Calu3 (cell line): ENCODE data around the gene MINDY4. TPM values are rescaled to one million over a fixed set of nuclear protein-coding genes. Genes with fewer than 3 reads are reported as not detected.

ENCODE experiments used
- BruUV-seq: library from RNA; stranded (reverse); fragments of 400-500 nt; replicated peaks from 2 replicates; lab custom pipeline; 2021; lab: Mats Ljungman, UMichigan
- CTCF ChIA-PET: fragments of 300-600 bp; sonication (Branson Sonifier 250); formaldehyde crosslinking; loops from one replicate; lab custom pipeline; 2022; ENCODE audit warnings: antibody characterized with exemption; lab: Charles Lee
- DNase-seq: peaks from one replicate; pipeline ENCODE4 v3.0.0; 2022
- H3K27ac Mint-ChIP-seq: one replicate; pipeline ENCODE4 v1.8.0; 2022; ENCODE audit warnings: mixed read lengths; ENCODE audit not compliant: unreplicated experiment
- H3K27me3 Mint-ChIP-seq: one replicate; pipeline ENCODE4 v1.8.0; 2022; ENCODE audit warnings: mixed read lengths; ENCODE audit not compliant: unreplicated experiment
- H3K36me3 Mint-ChIP-seq: one replicate; pipeline ENCODE4 v1.8.0; 2022; ENCODE audit warnings: mild to moderate bottlenecking, moderate library complexity, mixed read lengths; ENCODE audit not compliant: insufficient read depth, unreplicated experiment
- H3K4me1 Mint-ChIP-seq: one replicate; pipeline ENCODE4 v1.8.0; 2022; ENCODE audit warnings: mild to moderate bottlenecking, low read depth, mixed read lengths; ENCODE audit not compliant: unreplicated experiment
- H3K4me3 Mint-ChIP-seq: one replicate; pipeline ENCODE4 v1.8.0; 2022; ENCODE audit warnings: mild to moderate bottlenecking, low read depth, moderate library complexity, mixed read lengths; ENCODE audit not compliant: unreplicated experiment
- H3K9me3 Mint-ChIP-seq: one replicate; pipeline ENCODE4 v1.8.0; 2022; ENCODE audit warnings: low read depth, mixed read lengths; ENCODE audit not compliant: unreplicated experiment
- CTCF ChIP-seq: fragments of 200-600 bp; IDR thresholded peaks from one replicate; pipeline ENCODE4 v1.8.0; 2022; ENCODE audit warnings: antibody characterized with exemption; ENCODE audit not compliant: unreplicated experiment
- intact Hi-C: fragments of 100-400 bp; cut with micrococcal nuclease; formaldehyde crosslinking; loops from one replicate; pipeline ENCODE4 v1.10.0; 2022; ENCODE audit not compliant: unreplicated experiment
- total RNA-seq: library from RNA; stranded (reverse); gene quantifications from 2 replicates; pipeline ENCODE4 v1.2.3, GENCODE V29; 2022

Gene MINDY4
- total RNA-seq, 1 experiment from 2014 or later = 12.4 TPM

GRCh38 chr7:30894866-30895605, 123.8 kb downstream of the MINDY4 start:
- H3K36me3 Mint-ChIP-seq = peaks cover 19% of the 10 kb centered on the region
- CTCF ChIA-PET = interaction anchor here (1.0 to 1.6 kb wide), 2 partner anchors 24 to 71 kb away, joined by 3 to 4 read pairs; no protein-coding TSS in a partner anchor
- H3K27ac Mint-ChIP-seq = no peak overlapping the region
- TF ChIP-seq CTCF = no peak
- peaks cover 44% of the 10 kb centered on the region for H3K4me1 Mint-ChIP-seq
- H3K4me3 Mint-ChIP-seq = no peak overlapping the region
- no TSS peak for BruUV-seq
- no peaks in the 10 kb centered on the region for H3K9me3 Mint-ChIP-seq
- H3K27me3 Mint-ChIP-seq = no peaks in the 10 kb centered on the region
- DNase-seq = no peak
- intact Hi-C loops = no loop called here

- H3K27me3 Mint-ChIP-seq = no peaks in the 10 kb centered on the region
- no peak for TF ChIP-seq CTCF
- peak overlapping the region; percentile 62 for H3K27ac Mint-ChIP-seq
These were observed 124.8 kb downstream of the MINDY4 start for GRCh38 chr7:30896036-30896435.

GRCh38 chr7:30896783-30897637, 125.8 kb downstream of the MINDY4 start:
- CTCF ChIA-PET = interaction anchor here (0.7 to 1.8 kb wide), 13 partner anchors 8 to 141 kb away, joined by 3 to 10 read pairs (median 4); partner anchors contain the start of gene AQP1
- H3K27ac Mint-ChIP-seq = peak overlapping the region; percentile 62

More at GRCh38 chr7:30896036-30896435, 124.8 kb downstream of the MINDY4 start:
- H3K9me3 Mint-ChIP-seq = no peaks in the 10 kb centered on the region
- H3K4me1 Mint-ChIP-seq = peaks cover 44% of the 10 kb centered on the region
- intact Hi-C loops = loop anchor here (2.0 kb wide), 2 partner anchors 47 to 79 kb away; no protein-coding TSS in a partner anchor
- BruUV-seq = no TSS peak
- CTCF ChIA-PET = interaction anchor here (0.5 to 1.6 kb wide), 8 partner anchors 10 to 506 kb away, joined by 3 to 5 read pairs (median 4); no protein-coding TSS in a partner anchor
- DNase-seq = peak; percentile 76
- H3K36me3 Mint-ChIP-seq = peaks cover 19% of the 10 kb centered on the region
- H3K4me3 Mint-ChIP-seq = peak overlapping the region; percentile 15

More at GRCh38 chr7:30896783-30897637, 125.8 kb downstream of the MINDY4 start:
- Mint-ChIP-seq H3K36me3 (peaks cover 19% of the 10 kb centered on the region), H3K9me3 (no peaks in the 10 kb centered on the region), H3K4me1 (peaks cover 44% of the 10 kb centered on the region), H3K4me3 (peak overlapping the region; percentile 15), H3K27me3 (no peaks in the 10 kb centered on the region)
- no peak for TF ChIP-seq CTCF
- intact Hi-C loops = loop anchor here (1.0 to 2.0 kb wide), 3 partner anchors 46 to 97 kb away; no protein-coding TSS in a partner anchor
- DNase-seq = peak; percentile 78
- no TSS peak for BruUV-seq
